HCT116 (cell line): ENCODE measurements around the gene ZNF554.

ENCODE experiments used
- CEBPB ChIP-seq: IDR thresholded peaks from 2 replicates; pipeline ENCODE4 v1.6.1; 2012; ENCODE audit warnings: low read depth
- CTCF ChIP-seq, 3 experiments: fragments of 200-600 bp in 1 of 3; sonication (generic) in 1 of 3; IDR thresholded peaks in 2 of 3; conservative IDR thresholded peaks in 1 of 3; 2 replicates each; pipeline ENCODE4 v1.5.1; 2012 to 2017; ENCODE audit warnings: low read depth in 2 of 3, low read length in 2 of 3, antibody characterized with exemption in 1 of 3, borderline replicate concordance in 1 of 3, control low read depth in 1 of 3, mild to moderate bottlenecking in 1 of 3, mixed read lengths in 1 of 3, mixed run types in 1 of 3, moderate library complexity in 1 of 3; ENCODE audit not compliant: insufficient read depth in 1 of 3
- EGR1 ChIP-seq: IDR thresholded peaks from 2 replicates; pipeline ENCODE4 v1.6.1; 2012; ENCODE audit warnings: low read depth
- EZH2 ChIP-seq: fragments of 200-600 bp; sonication (generic); IDR thresholded peaks from 2 replicates; pipeline ENCODE4 v1.6.1; 2017; ENCODE audit warnings: antibody characterized with exemption, mixed run types
- JUND ChIP-seq: IDR thresholded peaks from 2 replicates; pipeline ENCODE4 v1.6.1; 2012
- POLR2A ChIP-seq: IDR thresholded peaks from 2 replicates; pipeline ENCODE4 v1.7.0; 2011; ENCODE audit warnings: borderline replicate concordance; ENCODE audit not compliant: insufficient read depth, insufficient read length; ENCODE audit errors: extremely low read depth
- RAD21 ChIP-seq: IDR thresholded peaks from 2 replicates; pipeline ENCODE4 v1.6.1; 2012; ENCODE audit warnings: low read depth, mild to moderate bottlenecking
- SP1 ChIP-seq: IDR thresholded peaks from 2 replicates; pipeline ENCODE4 v1.6.1; 2012; ENCODE audit warnings: low read depth
- ZNF274 ChIP-seq: fragments of 200-500 bp; sonication (Bioruptor generic); IDR thresholded peaks from 2 replicates; pipeline ENCODE4 v1.6.1; 2014; ENCODE audit warnings: mild to moderate bottlenecking, low read depth, low read length, inconsistent platforms
- TF ChIP-seq, protein P1 (sequence below): IDR thresholded peaks from 2 replicates; pipeline ENCODE4 v1.6.1; 2011; ENCODE audit warnings: mild to moderate bottlenecking, low read length, moderate library complexity; ENCODE audit not compliant: insufficient replicate concordance; ENCODE audit errors: extremely low read depth
- TF ChIP-seq, protein P2 (sequence below): IDR thresholded peaks from 2 replicates; pipeline ENCODE4 v1.6.1; 2012; ENCODE audit warnings: low read depth

- TF ChIP-seq CTCF (IDR thresholded peaks at IDR 0.05 in 2 of 3, conservative IDR thresholded peaks at IDR 0.05 in 1 of 3; ENCODE audit: borderline replicate concordance in 1 of 3, insufficient read depth in 1 of 3, low read depth in 2 of 3, low read length in 2 of 3) (no peak), EZH2 (no peak), ZNF274 (no peak), SP1 (no peak), POLR2A (no peak), JUND (no peak), EGR1 (no peak), CEBPB (no peak), RAD21 (no peak)
- TF ChIP-seq, protein P1, sequence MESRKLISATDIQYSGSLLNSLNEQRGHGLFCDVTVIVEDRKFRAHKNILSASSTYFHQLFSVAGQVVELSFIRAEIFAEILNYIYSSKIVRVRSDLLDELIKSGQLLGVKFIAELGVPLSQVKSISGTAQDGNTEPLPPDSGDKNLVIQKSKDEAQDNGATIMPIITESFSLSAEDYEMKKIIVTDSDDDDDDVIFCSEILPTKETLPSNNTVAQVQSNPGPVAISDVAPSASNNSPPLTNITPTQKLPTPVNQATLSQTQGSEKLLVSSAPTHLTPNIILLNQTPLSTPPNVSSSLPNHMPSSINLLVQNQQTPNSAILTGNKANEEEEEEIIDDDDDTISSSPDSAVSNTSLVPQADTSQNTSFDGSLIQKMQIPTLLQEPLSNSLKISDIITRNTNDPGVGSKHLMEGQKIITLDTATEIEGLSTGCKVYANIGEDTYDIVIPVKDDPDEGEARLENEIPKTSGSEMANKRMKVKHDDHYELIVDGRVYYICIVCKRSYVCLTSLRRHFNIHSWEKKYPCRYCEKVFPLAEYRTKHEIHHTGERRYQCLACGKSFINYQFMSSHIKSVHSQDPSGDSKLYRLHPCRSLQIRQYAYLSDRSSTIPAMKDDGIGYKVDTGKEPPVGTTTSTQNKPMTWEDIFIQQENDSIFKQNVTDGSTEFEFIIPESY = no peak
- TF ChIP-seq, protein P2, sequence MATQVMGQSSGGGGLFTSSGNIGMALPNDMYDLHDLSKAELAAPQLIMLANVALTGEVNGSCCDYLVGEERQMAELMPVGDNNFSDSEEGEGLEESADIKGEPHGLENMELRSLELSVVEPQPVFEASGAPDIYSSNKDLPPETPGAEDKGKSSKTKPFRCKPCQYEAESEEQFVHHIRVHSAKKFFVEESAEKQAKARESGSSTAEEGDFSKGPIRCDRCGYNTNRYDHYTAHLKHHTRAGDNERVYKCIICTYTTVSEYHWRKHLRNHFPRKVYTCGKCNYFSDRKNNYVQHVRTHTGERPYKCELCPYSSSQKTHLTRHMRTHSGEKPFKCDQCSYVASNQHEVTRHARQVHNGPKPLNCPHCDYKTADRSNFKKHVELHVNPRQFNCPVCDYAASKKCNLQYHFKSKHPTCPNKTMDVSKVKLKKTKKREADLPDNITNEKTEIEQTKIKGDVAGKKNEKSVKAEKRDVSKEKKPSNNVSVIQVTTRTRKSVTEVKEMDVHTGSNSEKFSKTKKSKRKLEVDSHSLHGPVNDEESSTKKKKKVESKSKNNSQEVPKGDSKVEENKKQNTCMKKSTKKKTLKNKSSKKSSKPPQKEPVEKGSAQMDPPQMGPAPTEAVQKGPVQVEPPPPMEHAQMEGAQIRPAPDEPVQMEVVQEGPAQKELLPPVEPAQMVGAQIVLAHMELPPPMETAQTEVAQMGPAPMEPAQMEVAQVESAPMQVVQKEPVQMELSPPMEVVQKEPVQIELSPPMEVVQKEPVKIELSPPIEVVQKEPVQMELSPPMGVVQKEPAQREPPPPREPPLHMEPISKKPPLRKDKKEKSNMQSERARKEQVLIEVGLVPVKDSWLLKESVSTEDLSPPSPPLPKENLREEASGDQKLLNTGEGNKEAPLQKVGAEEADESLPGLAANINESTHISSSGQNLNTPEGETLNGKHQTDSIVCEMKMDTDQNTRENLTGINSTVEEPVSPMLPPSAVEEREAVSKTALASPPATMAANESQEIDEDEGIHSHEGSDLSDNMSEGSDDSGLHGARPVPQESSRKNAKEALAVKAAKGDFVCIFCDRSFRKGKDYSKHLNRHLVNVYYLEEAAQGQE = no peak
Observed at GRCh38 chr19:2793126-2793525, 26.5 kb upstream of the ZNF554 start.
